Mononuclear cell (primary cell): Measurements from ENCODE around the gene EPB41L4B. TPM values are rescaled to one million over a fixed set of nuclear protein-coding genes. Genes with fewer than 3 reads are reported as not detected.
"Not testable (repeated sequence)": the region's sequence is repeated elsewhere in the genome, so short reads cannot be mapped to it uniquely, and the experiment has no call there.

Source experiments
- H3K27me3 ChIP-seq: 2 replicates; pipeline ENCODE4 v1.6.0; 2011; ENCODE audit warnings: low read length, control low read depth; ENCODE audit not compliant: insufficient read depth
- H3K4me1 ChIP-seq: 2 replicates; pipeline ENCODE4 v1.5.1; 2011; ENCODE audit warnings: mild to moderate bottlenecking, low read length, control low read depth; ENCODE audit not compliant: insufficient read depth
- H3K4me3 ChIP-seq: 2 replicates; pipeline ENCODE4 v1.5.1; 2011; ENCODE audit warnings: mild to moderate bottlenecking, low read length, moderate library complexity
- H3K9me3 ChIP-seq: 2 replicates; pipeline ENCODE4 v1.5.1; 2011; ENCODE audit warnings: low read depth, mild to moderate bottlenecking, control low read depth, low read length
- total RNA-seq: library from RNA; depleted of rRNA; stranded (reverse); fragments of >200 nt; gene quantifications from one replicate; pipeline ENCODE4 v1.2.3, GENCODE V29; 2012

EPB41L4B gene
- total RNA-seq, 1 donor = not detected

DNA sequence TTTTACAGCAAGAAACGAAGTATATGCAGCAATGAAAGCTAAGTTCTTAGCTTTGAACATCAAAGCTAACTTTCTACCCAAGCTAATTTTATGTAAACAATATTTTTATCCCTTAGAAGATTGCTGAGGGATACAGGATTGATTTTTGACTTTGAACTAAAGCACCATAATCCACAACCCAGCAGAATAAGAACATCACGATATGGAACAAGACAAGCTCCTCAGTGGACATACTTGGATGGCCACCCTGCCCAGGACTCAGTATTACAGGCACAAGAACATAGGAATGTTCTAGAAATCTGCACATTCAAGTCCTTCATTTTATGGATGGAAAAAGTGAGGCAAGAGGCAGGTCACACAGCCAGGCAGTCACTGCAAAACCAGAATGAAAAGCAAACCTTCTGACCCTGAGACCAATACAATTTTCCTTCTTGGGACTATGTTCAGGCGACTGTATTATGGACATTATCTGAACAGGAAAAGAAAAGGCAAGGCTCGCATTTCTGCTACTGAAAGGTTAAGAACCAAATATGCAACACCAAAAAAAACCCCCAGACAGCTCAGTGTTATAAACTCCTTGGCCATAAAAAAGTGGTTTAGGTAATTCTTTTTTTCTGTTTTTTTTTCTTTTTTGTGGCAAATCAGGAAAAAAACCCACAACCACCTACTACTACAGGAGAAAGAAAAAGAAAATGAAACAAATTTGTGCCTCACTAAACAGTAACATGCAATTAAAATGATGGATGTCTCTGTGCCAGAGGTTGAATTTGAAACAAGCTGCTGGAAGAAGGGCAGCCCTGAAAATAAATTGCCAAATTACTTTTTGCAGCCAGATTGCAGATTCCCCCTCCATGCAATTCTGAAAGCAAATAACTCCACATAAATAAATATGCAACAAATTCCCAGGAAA is 25.4 kb downstream of the EPB41L4B start:
- no peaks in the 10 kb centered on the region for H3K27me3 ChIP-seq
- no peaks in the 10 kb centered on the region for H3K4me1 ChIP-seq
- H3K9me3 ChIP-seq = no peaks in the 10 kb centered on the region
- H3K4me3 ChIP-seq = no peak overlapping the region

DNA sequence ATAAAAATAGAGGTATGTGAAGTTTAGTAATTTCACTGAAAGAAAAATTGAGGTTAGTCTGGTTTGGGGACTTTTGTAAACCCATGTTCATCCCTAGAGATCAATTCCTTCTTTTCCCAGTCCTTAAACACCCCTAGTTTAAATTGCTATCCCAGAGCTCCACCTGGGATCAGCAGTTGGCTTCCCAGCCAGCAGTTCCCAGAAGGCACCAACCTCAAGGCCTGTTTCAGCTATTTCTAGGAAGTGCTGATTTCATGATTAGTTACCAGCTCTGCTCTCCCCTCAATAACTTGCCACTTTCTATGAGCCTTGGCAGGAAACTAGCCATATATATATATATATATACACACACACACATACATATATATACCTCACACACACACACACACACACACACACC is 30.5 kb downstream of the EPB41L4B start:
- Histone ChIP-seq H3K27me3 (no peaks in the 10 kb centered on the region), H3K4me1 (no peaks in the 10 kb centered on the region), H3K4me3 (no peak overlapping the region), H3K9me3 (no peaks in the 10 kb centered on the region)

DNA sequence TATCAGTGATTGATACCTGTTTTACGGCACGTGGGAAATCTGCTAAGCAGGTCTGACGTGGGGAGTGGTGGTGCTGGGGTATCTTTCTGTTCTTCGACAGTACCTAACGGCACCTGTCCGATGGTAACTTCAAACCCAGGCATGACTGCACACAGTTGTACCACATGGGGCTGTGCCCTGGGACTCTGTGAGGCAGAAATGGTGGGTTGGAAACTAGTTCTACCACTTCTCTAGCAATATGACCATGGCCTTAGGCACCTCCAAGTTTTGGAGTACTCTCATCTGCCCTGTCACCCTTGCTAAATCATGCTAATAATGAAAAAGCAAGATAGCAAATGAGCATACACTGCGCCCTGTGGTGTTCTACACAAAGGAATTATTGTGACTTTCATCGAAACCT is 30.9 kb downstream of the EPB41L4B start:
- no peaks in the 10 kb centered on the region for H3K27me3 ChIP-seq
- H3K9me3 ChIP-seq = no peaks in the 10 kb centered on the region
- H3K4me1 ChIP-seq = no peaks in the 10 kb centered on the region
- H3K4me3 ChIP-seq = no peak overlapping the region

DNA sequence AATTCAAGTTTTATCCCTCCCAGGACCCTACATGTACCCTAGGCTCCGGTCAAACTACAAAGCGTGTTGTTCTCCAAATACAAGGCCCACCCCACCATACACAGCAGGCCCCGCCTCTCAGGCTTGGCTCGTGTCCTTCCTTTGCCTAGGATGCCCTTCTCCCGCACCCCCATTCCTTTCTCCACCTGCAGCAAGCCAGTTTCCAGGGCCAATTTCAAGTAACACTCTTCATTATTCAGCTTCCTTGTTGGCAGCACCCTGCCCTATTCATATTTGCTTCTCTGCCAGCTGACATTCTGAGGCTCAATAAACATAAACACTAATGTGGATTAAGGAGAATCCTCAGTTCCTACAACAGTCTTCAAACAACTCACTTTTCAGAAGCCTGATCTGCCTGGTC is 31.7 kb downstream of the EPB41L4B start:
- H3K4me3 ChIP-seq = no peak overlapping the region

DNA sequence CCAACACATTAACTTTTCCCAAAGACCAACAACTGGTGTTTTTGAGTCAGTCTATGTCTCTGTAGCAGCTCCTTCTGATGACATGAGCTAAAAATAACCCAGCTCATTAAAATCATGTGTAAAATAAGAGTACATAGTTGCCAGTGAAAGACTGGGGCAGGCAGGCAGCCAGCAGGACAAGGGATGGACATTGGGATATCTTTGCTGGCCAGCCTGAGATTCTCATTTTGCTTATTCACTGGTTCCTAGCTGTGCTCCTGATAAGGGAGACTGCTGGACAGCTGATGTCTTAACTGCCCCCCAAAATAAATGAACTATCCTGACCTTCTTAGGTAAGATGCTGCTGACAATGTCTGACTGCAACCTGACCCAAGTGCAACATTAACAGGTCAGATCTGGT is 33.9 kb downstream of the EPB41L4B start:
- Histone ChIP-seq H3K27me3 (no peaks in the 10 kb centered on the region), H3K4me1 (no peaks in the 10 kb centered on the region), H3K4me3 (no peak overlapping the region), H3K9me3 (no peaks in the 10 kb centered on the region)

More for the DNA sequence above, 31.7 kb downstream of the EPB41L4B start:
- no peaks in the 10 kb centered on the region for H3K27me3 ChIP-seq
- H3K9me3 ChIP-seq = no peaks in the 10 kb centered on the region
- no peaks in the 10 kb centered on the region for H3K4me1 ChIP-seq

DNA sequence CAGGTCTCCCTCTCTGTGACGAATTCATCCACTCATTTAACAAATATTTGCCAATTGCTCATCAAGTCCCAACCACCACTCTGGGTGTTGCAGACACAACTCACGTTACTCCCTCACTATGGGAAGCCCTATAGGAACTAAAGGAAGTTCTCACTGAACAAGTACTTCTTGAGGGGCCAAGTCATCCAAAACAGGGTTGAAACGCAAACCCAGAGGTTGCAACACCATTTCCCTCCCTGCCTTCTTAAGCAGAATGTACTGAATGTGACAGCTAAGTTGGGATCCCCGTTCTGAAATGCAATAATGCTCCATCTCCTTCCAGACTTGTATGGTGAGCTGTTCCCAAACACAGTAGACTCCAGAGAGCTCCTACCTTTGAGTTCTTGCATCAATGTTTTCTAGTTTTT is 34.3 kb downstream of the EPB41L4B start:
- no peaks in the 10 kb centered on the region for H3K4me1 ChIP-seq
- no peaks in the 10 kb centered on the region for H3K27me3 ChIP-seq
- no peaks in the 10 kb centered on the region for H3K9me3 ChIP-seq
- H3K4me3 ChIP-seq = no peak overlapping the region

DNA sequence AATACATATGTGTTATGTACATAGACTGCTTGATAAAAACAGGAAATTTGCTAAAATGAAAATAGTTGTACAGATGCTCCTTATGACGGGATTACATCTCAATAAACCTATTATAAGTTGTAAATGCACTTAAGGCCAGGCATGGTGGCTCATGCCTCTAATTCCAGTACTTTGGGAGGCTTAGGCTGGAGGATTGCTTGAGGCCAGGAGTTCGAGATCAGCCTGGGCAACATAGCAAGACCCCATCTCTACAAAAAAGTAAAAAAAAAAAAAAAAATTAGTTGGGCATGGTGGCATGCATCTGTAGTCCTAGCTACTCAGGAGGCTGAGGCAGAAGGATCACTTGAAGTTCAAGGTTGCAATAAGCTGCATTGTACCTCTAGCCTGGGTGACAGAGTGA is 37.2 kb downstream of the EPB41L4B start:
- H3K4me3 ChIP-seq, H3K4me1 ChIP-seq, H3K9me3 ChIP-seq, H3K27me3 ChIP-seq: not testable (repeated sequence)

DNA sequence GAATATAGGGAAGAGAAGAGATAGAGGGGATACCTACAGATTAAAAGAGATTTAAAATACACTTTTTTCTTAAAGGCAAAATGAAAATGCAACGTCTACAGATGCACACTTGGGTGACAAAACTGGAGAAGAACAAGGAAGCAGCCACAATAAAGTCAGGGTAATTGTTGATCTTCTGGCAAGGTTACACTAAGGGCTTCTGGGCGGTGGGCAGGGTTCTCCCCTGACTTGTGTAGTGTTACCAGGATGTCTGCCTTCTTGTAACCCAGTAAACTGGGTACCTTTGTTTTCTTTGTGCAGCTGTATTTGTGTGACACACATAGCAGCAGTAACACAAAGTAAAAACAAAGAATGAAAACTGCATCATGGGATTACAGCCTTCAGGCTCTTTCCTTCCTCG is 37.8 kb downstream of the EPB41L4B start:
- Histone ChIP-seq H3K4me3 (no peak overlapping the region), H3K27me3 (no peaks in the 10 kb centered on the region), H3K4me1 (no peaks in the 10 kb centered on the region), H3K9me3 (no peaks in the 10 kb centered on the region)

DNA sequence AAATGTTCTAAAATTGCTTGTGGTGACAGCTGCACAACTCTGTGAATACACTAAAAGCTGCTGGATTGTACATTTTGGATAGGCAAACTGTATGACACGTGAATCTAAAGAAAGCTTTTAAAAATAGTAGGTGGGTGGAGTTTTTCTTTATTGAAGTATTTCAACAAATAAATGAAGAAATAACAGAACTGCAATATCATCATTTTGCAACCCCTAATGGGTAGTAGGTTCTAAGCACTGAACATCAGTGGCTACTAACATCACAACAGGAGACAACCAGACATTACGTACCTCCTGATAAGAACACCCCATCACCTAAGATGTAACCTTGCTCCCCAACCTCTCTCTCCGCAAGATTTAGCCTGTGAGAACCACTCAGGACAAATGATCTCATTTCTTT is 38.6 kb downstream of the EPB41L4B start:
- Histone ChIP-seq H3K9me3 (no peaks in the 10 kb centered on the region), H3K4me3 (no peak overlapping the region), H3K27me3 (no peaks in the 10 kb centered on the region), H3K4me1 (no peaks in the 10 kb centered on the region)

DNA sequence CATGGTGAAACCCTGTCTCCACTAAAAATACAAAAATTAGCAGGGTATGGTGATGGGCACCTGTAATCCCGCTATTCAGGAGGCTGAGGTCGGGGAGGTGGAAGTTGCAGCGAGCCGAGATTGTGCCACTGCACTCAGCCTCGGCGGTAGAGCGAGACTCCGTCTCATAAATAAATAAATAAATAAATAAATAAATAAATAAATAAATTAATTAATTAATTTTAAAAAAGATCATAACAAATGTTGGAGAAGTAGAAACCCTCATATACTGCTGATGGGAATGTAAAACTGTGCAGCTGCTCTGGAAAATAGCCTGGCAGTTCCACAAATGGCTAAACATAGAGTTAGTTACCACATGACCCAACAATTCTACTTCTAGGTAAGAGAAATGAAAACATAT is 39.3 kb downstream of the EPB41L4B start:
- H3K4me1 ChIP-seq = no peaks in the 10 kb centered on the region
- H3K27me3 ChIP-seq = no peaks in the 10 kb centered on the region
- H3K9me3 ChIP-seq = no peaks in the 10 kb centered on the region
- H3K4me3 ChIP-seq = no peak overlapping the region

DNA sequence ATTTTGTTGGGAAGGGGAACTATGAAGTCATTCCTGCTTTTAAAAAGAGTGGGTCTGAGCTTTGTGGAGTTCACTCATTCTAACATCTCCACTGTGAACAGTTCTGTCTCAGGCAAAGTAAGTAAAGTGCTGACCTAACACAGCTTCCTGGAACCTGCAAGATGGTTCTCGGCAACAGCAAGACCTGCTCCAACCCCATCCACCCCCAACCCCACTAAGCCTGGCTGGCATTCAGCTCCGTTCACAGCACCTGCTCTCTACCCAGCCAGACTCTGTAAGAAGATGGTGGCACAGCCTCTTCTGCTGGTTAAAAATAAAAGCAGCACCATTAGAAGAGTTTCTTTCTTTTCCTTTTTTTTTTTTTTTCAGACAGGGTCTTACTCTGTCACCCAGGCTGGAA is 42.0 kb downstream of the EPB41L4B start:
- Histone ChIP-seq H3K27me3 (no peaks in the 10 kb centered on the region), H3K9me3 (no peaks in the 10 kb centered on the region), H3K4me3 (no peak overlapping the region), H3K4me1 (no peaks in the 10 kb centered on the region)

DNA sequence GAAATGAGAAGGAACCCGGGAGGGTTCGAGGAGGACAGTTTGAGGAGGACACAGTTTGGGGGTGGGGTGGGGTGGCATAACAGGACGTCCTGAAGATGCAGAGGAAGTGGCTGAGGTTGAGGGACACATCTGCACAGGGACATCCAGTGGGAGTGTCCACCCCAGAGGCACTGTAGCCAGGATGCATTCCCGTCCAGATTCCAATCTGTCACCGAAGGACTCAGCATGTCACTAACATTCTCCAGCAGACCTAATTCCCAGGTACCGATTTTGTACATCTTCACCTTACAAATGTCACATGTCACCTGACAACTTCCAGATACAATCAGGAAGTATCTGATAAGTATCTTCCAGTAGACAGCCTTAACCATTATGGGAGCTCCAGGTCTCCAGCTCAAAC is 42.6 kb downstream of the EPB41L4B start:
- no peaks in the 10 kb centered on the region for H3K27me3 ChIP-seq
- no peaks in the 10 kb centered on the region for H3K9me3 ChIP-seq
- no peaks in the 10 kb centered on the region for H3K4me1 ChIP-seq
- H3K4me3 ChIP-seq = no peak overlapping the region

DNA sequence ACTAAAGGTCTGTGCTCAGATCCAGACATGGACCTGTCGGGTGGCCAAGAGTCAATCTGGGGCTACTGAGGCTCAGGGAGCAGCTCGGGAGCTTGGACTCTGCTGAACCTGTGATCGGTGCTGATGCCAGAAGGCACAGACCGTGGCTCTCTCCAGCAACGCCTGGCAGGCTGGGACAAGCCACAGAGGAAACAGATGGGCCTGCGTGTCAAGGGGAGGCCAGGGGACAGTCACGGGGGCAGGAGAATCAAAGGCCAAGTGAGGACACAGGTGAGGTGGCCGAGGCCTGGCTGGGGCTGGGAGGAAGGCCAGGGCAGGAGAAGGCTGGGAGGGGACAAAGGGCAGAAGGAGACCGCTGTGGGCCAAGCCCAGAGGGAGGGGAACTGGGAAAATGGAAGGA is 43.4 kb downstream of the EPB41L4B start:
- Histone ChIP-seq H3K9me3 (no peaks in the 10 kb centered on the region), H3K4me1 (no peaks in the 10 kb centered on the region), H3K27me3 (no peaks in the 10 kb centered on the region), H3K4me3 (no peak overlapping the region)

DNA sequence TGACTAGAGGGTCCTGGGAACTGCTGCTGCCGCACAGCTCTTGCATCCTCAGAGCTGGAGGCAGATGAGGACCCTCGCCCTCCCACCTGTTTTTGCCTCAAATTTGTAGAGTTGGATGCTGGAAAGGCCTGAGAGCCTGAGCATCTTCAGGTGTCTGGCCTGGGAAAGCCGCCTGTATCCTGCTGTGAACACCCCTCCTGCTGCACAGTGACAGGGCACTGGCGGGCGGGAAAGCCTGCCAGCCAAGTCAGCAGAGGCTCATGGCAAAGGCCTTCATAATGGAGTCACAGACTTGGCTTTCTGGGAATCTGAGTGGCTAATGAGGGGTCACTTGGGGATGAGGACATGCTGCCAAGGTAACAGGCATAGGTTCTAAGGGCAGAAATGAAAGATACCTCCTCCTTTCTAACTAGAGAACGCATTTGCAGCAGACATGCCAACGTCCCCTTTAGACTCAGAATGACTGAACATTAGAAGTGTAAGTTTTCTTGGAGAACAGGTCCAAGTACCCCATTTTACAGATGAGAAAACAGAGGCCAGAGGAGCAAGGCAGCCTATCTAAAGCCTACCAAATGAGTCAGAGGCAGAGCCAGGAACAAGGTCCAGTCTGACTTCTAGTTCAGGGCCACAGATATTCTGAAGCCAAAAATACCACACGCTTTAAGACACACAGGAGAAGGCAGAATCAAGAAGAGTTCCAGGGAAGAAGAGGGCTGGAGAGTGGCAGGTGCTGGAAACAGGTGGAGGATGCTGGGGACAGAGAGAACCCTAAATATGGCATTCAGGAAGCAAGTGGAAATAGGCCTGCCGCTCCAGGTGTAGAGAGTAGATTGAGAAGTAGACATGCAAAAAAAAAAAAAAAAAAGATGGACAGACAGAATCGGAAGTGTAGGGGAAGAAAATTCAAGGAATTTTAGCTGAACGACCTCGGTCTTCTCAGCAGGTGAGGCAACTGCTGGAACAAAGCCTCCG is 44.1 kb downstream of the EPB41L4B start:
- Histone ChIP-seq H3K4me1 (no peaks in the 10 kb centered on the region), H3K9me3 (no peaks in the 10 kb centered on the region), H3K4me3 (no peak overlapping the region), H3K27me3 (no peaks in the 10 kb centered on the region)
